ENCODE measurements around the gene LARGE1. TPM values are rescaled to one million over a fixed set of nuclear protein-coding genes. Genes with fewer than 3 reads are reported as not detected.

Gene LARGE1
- total RNA-seq, 1 experiment from 2014 or later = 8.6 TPM

DNA sequence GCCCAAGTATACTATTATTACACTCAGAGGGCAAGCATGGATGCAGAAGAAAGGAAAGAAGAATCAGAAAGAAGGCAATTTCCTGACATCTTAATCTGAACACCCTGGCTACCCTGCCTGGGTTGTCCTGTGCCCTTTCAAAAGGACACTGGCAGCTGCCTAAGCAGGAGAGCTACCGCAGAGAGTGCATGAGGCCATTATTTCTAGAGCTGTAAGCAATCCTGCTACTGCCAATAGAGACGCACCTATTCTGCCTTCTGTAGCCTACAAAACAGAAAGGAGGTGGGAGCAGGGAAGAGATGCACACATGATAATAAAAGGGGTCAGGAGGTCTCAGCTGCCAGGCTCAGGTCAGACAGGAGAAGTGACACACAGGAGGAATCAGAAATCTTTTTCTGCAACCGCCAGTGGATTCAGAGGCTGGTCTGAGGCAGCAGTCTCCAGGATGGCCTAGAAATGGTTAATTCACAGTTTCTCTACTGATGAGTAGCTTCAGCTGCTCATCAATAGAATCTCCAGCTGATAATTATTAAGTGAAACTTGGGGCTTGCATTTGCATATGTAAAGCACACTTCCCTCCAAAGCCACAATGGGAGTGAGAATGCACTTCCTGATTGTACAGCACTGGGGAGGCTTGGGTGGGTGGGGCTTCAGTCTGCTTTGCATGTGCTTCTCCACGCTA is 253.9 kb downstream of the LARGE1 start:
- DNase-seq (ENCODE audit: low read depth) = no peak

DNA sequence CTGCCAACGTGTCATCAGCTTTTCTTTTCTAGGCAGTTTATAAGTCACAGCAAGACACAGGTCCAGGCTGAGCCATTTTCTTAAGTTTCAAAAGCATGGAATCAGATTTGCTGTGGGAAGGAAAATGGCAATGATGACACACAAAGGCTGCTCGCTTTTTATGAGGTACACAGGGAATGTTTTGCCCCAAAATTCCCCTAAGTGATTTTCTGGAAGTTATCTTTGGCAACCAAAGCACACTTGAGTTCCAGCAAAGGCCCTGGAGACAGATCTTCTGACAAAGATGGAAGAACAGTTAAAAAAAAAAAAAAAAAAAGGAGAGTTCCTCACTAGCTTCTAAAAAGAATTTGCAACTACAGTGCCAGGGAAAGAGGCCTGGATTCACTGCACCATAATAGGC is 260.8 kb downstream of the LARGE1 start:
- no peak for DNase-seq (ENCODE audit: low read depth)

GRCh38 chr22:33658775-33659174 is 261.5 kb downstream of the LARGE1 start:
- DNase-seq (ENCODE audit: low read depth) = no peak

DNA sequence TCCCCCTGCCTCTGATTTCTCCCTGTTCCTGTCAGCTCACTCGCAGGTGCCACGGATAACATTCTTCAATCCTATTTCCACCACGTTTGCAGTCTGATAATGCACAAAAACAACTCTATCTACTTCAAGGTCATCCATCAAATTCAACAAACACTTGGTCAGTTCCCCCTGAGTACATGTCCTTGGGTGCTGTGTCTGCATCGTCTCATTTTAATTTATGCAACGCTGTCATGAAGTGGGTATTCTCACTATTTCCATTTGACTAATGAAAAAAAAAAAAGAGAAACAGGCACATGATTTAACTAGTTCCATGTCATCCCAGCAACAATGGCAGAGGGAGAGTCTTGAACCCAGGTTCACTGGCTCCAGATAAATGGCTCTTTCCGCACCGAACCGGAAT is 262.6 kb downstream of the LARGE1 start:
- no peak for DNase-seq (ENCODE audit: low read depth)

DNA sequence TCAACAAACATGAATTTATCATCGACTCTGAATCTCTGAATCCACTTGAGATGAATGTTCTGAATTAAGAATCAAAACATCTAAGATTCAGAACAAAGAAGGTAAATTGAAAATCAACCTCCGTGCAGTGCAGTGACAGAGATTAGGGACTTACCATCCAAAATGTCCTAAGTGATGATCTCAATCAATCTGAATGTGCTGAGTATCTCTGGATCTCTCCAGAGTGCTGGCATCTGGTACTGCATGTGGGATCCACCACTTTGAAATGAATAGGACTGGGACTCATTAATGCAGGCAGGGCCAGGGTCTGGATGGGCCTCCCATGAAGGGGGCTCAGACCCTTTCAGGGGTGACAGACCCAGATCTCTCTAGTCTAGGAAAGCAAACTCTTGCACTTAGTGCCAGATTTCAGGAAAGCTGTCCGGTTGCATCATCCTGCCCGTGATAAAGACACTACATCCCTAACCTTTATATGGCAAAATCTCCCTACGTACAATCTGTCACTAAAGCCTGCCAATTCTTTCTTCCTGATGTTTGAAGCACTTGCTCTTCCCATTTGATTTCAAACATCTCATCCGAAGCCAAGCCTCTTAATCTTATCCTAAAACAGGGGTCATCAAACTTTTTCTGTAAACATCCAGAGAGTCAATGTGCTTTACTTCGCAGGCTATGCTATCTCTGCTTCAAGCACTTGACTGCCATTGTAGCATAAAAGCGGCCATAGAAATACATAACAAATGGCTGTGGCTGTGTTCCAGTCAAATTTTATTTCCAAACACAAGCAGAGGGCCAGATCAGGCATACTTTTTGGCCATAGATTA is 263.3 kb downstream of the LARGE1 start:
- no peak for DNase-seq (ENCODE audit: low read depth)

DNA sequence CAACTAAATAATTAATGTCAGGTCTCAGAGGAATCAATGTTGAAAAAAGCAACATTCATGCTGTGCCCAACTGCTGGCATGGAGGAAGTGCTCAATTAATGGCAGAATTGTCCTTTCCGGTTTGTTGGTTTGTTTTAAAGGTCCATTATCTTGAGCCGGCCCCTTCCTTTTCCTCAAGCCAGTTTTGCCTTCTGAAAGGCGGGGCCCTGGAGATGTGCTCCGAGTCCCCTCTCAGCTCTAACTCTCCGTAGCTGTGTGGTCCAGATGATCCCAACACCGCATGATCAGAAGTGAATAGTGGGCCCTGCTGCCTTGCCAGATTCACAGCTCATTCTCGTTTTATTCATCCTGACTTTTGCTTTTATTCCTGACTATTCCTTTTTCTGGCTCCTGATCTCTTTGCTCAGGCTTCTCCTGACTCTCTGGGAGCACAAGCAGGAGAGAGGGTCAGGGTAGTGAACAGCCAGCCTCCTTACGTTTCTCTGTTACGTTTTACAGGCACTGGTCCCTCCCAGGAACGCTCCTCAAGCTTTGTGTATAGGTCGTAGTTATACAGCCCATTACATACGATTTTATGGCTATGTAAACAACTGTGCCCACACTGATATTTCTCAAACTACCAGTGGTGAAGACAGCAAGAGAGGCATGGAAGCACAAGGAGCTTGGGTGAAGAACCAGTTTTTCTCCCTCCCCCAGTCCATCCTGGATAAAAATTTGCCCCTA is 265.9 kb downstream of the LARGE1 start:
- DNase-seq (ENCODE audit: low read depth) = no peak

- no peak for DNase-seq (ENCODE audit: low read depth)
Observed at GRCh38 chr22:33653532-33654063, 266.7 kb downstream of the LARGE1 start.

DNA sequence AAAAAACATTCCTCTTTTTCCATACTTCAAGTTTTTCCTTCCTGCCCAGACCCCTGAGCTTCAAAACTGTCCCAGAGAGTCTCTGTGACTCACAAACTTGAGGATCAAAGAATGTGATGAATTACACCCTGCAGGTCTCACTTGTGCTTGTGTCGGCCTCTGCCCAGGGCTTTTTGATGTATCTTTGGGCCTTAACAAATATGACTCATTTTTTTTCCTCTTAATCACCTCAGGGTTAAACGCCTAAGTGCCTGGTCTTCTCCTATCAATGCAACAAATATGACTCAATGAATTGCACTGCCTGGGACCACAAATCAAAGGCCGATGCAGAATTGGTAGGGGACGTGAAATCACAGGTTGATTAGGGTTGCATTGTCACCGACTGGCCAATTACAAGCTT is 267.7 kb downstream of the LARGE1 start:
- no peak for DNase-seq (ENCODE audit: low read depth)

GRCh38 chr22:33650244-33650643 is 270.0 kb downstream of the LARGE1 start:
- DNase-seq (ENCODE audit: low read depth) = no peak

- no peak for DNase-seq (ENCODE audit: low read depth)
Observed at GRCh38 chr22:33648478-33648877, 271.8 kb downstream of the LARGE1 start.

GRCh38 chr22:33640900-33641299 is 279.4 kb downstream of the LARGE1 start:
- DNase-seq (ENCODE audit: low read depth) = no peak

DNA sequence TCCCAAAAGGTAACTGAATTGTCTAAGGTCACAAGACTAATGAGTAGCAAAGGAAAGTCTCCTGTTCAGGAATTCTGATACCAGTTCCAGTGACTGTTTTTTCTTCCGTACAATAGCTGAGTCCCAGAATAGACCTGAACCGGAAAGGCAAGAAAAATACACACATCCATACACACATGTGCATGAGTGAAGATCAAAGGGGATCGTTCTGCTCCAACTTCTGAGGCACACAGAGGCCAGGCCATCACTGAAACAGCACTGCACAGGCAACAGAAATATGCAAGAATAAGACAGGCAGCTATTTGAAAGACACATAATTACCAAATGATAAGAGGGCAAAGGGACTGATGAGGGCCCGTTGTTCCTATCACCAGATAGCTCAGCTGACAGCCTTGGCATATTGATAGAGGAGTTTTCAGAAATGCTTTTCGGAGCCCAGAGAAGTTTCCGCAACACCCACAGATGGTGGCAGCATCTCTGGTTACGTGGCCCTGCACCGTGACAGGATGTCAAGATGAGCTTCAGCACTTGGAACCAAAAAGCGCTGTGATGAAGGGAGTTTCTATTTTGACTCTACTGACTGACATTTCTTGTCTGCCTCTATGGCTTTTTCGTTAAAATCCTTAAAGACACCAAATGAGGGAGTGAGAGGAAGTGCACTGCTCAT is 280.6 kb downstream of the LARGE1 start:
- no peak for DNase-seq (ENCODE audit: low read depth)

- DNase-seq (ENCODE audit: low read depth) = no peak
Observed at GRCh38 chr22:33635766-33636165, 284.5 kb downstream of the LARGE1 start.

- DNase-seq (ENCODE audit: low read depth) = no peak
Observed at GRCh38 chr22:33631777-33632176, 288.5 kb downstream of the LARGE1 start.

DNA sequence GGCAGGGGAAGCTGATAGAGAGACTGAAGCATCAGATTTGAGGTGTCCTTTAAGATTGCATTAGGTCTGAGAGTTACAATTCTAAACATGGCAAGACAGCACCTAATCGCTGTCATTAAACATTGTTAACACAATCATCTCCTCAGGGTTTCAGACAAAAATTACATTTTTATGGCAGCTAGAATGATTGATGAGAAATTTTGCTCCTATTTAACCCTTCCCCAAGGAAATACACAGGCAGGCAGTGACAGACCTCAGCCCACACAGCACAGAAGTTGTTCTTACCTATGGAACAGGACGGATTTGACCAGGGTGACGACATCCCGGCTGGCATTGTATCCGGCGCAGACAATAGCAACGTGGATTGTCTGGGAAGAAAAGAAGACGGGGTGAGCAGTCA is 294.3 kb downstream of the LARGE1 start:
- DNase-seq (ENCODE audit: low read depth) = no peak

DNA sequence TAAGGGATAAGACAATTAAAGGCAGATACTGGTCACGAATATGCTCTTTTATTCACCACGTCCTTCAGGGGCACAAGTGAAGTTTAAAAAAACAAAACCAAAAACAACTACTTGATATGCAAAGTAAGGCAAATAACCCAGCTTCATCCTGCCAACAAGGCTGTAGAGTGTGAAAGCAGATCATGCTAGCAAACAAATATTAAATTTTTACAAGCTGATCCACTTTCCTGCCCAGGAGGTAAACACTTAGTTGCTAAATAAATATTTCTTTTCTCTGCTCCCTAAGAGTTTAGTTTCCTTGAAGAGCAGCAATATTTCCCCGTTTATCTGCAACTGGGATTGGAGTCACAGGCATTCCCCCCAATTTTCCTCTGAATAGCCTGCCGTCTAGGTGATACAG is 300.2 kb downstream of the LARGE1 start:
- no peak for DNase-seq (ENCODE audit: low read depth)

GRCh38 chr22:33606504-33606903 is 313.8 kb downstream of the LARGE1 start:
- no peak for DNase-seq (ENCODE audit: low read depth)

- no peak for DNase-seq (ENCODE audit: low read depth)
Observed at GRCh38 chr22:33605666-33606065, 314.6 kb downstream of the LARGE1 start.

DNA sequence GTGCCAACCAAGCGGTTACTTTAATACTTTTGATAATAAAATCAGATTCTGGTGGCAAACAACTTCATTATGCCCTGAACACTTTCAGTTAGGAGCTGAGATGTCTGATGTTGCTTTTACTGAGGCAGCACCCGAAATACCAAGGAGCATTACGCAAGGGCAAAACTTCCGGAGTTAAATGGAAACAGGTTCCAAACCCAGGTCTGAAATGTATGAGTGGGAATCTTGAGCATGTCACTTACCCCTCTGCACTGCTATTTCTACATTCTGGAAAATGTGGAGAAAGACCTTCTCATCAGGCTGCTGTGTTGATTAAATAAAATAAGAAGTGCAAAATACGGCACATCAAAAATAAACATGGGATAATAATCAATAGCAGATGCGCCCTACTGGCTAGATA is 315.1 kb downstream of the LARGE1 start:
- DNase-seq (ENCODE audit: low read depth) = no peak

- no peak for DNase-seq (ENCODE audit: low read depth)
Observed at GRCh38 chr22:33601062-33601461, 319.2 kb downstream of the LARGE1 start.

DNA sequence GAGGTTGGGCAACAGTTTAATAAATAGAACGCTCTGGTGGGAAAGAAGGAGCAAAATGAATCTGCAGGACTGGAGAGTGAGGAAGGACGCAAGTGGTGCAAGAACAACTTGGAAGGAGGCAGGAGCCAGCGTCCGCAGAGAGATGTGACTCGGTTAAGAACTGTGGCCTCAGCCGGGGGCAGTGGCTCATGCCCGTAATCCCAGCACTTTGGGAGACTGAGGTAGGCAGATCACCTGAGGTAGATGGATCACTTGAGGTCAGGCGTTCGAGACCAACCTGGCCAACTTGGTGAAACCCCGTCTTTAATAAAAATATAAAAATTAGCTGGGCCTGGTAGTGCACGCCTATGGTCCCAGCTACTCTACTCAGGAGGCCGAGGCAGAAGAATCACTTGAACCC is 319.7 kb downstream of the LARGE1 start:
- no peak for DNase-seq (ENCODE audit: low read depth)

DNA sequence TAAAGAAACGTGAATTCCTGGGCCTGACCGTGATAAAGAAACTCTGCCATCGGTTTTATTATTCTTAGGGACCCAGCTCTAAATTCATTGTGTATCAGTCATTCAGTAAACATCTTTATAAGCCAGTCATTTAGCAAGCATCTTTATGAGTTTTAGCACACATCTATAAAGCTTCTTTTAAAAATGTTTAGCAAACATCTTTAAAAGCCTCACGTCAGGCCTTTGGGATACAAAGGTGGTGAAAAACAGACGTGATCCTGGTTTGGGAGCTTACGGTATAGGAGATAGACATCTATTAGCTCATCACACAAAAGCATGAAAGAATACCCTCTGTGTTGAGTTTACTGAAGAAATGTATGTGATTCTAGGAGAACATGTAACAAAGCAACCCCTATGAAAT is 320.2 kb downstream of the LARGE1 start:
- no peak for DNase-seq (ENCODE audit: low read depth)

Data from LHCN-M2 (cell line).